HL-60/S4 treated with retinoic acid at 250 ng/mL for 4 days and 3 days (cell line): ENCODE data around the gene PHF12.

Experiments
- in situ Hi-C: fragments of 300-500 bp; cut with MboI; formaldehyde crosslinking; loops from 2 replicates; pipeline ENCODE4 v1.7.0; 2022; ENCODE audit warnings: low sequenced_read_pairs

Gene PHF12

DNA sequence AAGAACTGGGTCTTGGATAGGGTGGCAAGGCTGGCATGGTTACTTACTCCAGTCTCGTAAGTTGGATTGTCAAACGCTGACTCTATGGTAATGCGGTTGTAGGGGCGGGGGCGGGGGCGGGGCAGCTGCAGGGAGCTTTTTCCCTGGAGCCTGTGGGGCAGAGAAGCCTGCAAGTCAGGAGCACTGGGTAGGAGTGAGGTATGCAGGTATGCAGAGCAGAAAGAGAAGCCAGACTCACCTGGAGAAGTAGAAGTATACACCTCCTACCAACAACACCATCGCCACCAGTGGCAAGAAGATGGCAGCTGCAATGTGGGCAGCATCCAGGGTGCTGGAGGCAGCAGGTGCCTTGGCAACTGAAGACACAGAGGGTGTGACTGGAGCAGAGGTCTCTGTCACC lies 4.8 kb upstream of the PHF12 start:
- in situ Hi-C loops: loop anchor here (5.0 kb wide), 1 partner anchor 161 kb away; no protein-coding TSS in a partner anchor

- in situ Hi-C loops: loop anchor here (5.0 kb wide), 1 partner anchor 162 kb away; no protein-coding TSS in a partner anchor
These were observed 4.1 kb upstream of the PHF12 start for GRCh38 chr17:28955408-28955807.

GRCh38 chr17:28954886-28955285 lies 3.6 kb upstream of the PHF12 start:
- in situ Hi-C loops: loop anchor here (5.0 kb wide), 1 partner anchor 162 kb away; no protein-coding TSS in a partner anchor

DNA sequence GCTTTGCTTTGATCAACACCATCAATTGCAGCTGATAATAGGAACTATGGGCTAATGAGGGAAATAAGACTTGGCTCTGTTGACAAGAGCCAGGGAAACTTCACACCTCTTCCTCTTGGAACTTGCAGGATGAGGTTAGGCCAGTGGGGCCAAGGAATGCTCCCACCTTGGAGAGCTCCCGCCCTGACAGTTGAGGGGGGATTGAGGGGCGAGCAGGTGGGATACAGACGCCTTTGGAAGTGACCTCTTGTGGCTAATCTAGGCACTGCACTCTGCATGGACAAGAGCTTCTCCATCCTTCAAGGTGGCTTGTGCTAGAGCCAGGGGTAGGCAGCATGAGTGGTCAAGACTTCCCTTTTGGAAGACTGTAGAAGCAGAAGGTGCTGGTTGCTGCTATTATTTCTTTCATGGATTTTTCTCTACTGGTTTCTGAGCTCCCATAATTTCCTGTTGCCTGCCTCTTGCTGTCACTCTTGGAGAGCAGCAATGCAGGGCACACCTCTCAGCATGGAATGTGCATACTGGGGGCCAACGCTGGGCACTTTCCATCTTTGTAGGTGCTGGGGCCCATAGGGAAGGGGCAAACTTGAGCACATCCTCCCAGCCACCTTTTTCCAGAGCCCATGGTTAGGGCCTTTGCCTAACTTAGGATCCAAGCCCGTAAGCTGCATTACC lies 2.3 kb upstream of the PHF12 start:
- in situ Hi-C loops: no loop called here

- in situ Hi-C loops: no loop called here
These were observed 965 bp upstream of the PHF12 start for GRCh38 chr17:28951991-28952975.

DNA sequence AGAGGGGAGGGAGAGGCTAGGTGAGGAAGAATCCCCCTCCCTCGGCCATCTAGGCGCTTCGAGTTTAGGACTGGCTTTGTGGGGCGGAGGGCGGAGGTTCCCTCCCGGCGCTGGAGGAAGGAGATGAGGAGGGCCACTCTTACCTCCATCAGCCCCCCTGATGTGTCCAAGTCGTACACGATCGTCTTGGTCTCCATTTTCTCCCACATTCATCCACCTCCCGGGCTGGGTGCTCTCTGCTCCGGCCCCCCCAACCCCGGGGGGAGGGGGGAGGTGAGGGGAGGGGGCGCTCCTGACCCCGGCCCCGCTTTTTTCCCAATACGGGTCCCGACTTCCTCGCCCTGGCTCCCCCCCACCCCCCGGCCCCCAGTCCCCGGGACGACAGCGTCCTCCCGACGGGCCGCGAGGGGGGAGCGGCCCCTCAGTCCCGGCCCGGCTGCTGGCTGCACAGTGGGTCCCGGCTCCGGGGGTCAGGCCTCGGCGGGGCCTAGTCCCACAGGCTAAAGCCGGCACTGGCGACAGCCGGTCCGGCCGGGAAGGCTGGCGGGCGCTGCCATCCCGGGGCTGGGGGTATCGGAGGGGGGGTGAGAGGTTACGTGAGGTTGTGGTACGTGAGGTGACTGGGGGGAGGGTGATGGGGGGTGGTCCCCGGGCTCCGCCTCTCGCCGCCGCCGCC lies 428 bp downstream of the PHF12 start:
- in situ Hi-C loops: no loop called here

- in situ Hi-C loops: no loop called here
These were observed 1.1 kb downstream of the PHF12 start for GRCh38 chr17:28950017-28950751.

DNA sequence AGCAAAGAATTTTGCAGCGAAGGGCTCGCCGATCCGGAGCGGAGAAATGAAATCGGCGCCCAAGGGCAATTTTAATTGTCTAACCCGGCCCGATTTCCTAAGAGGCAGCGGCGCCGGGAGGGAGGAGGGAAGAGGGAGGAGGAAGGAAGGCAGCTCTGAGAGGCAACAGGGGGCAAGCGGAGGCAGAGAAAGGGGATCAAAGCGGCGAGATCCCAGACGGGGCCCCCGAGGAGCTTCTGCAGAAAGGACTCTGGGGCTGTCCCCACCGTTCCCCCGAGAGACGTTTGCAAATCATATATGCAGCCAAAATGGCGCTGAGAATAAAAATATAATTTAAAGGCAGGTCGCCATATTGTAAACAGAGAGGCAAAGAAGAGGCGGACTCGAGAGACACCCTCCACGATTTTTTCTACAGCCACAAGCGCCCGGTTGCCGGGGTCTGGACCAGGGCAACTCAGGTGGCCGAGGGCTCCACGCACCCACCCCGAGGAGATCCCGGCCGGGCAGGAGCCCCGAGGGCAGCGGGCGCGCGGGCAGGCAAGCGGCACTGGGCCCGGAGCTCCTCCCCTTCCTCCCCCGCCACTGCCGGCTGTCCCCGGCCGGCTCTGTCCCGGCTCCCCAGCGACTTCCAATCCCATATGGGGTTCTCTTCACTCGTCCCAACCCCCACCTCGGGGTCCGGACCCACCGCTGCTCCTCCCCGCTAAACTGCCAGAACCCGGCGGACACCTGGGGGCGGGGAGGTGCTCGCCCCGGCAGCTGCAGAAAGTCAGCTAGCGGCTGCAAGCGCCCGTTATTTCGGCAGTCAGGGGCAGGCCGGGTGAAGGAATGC lies 1.9 kb downstream of the PHF12 start:
- in situ Hi-C loops: no loop called here

- in situ Hi-C loops: no loop called here
These were observed 2.5 kb downstream of the PHF12 start for GRCh38 chr17:28948873-28949184.

DNA sequence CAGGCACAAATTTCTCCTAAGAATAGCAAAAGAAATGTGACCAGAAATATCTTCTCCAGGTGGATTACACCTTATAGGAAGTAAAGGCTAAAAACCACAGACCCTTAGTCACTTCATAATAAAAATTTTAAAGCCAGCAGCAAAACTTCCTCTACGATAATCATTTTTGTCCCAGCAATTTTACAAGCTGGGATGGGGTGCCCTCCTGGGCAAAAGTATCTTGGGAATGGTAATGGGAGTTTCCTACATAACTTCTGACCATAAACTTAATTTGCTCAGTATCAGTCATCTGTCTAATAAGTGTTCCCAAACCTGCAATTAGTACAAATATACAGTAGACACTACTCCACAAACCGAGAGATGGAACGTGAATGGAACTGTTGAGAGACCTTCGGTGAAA lies 3.0 kb downstream of the PHF12 start:
- in situ Hi-C loops: no loop called here

- in situ Hi-C loops: no loop called here
These were observed 3.7 kb downstream of the PHF12 start for GRCh38 chr17:28947639-28948038.

DNA sequence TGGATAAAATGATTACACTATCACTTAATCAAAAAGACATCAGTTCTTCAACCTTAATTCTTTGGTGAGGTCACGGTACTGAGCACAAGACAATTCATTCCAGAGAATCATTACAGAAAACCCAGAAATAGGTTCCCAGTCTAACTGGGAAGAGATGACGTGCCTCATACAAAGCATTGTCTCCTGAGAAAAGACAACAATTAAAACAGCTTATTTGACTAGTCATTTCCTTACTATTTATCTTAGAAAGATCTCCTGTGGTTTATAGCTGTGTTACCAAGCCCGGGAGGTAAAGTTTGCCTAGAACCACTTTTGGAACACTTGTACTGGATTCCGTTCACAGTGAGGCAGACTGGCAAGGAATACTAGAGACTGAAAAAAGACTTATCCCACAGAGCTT lies 5.1 kb downstream of the PHF12 start:
- in situ Hi-C loops: no loop called here

DNA sequence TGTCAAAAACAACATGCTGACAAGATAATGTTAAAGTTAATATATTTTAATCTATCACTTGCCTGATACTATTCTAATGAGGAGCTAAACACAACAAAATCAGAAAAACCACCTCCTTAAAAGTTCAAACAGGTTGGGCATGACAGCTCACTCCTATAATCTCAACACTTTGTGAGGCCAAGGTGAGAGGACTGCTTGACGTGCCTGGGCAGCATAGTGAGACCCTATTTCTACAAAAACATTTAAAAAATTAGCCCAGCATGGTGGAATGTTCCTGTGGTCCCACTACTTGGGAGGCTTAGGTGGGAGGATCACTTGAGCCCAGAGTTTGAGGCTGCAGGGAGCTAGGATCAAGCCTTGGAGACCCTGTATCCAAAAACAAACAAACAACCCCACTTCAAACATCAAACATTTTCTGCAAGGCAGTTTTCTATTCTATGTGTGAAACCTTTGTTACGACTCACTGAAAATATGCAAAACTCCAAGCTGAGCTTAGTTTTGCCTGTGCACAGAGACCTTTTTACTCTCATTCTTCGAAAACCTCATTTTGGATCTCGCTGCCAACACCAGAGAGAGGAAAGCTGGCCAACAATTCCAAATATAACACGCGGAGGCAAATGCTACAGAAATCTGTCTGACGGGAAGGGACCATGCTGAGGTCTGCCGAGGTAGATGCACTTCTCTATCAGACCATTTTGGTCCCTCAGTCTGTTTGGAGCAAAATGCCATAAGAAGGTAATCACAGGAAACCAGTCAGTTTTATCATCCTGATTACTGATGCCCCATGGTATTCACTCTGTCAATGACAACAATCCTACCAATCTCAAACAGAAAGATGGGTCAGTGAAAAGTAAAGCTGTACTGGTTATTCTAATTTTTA lies 6.2 kb downstream of the PHF12 start:
- in situ Hi-C loops: no loop called here

DNA sequence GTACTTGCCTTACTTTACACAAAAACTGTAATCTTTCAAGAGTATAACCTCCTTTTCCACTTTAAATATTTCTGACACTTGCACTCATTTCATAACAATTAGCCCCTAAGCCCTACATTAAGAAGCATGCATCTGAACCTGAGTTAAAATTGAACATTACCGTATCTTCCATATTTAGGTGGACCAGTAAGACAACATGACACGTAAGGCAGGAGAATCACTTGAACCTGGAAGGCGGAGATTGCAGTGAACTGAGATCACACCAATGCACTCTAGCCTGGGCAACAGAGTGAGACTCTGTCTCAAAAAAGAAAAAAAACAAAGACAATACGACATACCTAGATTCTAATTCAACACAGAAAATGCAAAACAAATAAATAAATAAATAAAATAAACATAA lies 7.0 kb downstream of the PHF12 start:
- in situ Hi-C loops: no loop called here

GRCh38 chr17:28942925-28943324 lies 8.4 kb downstream of the PHF12 start:
- in situ Hi-C loops: no loop called here

DNA sequence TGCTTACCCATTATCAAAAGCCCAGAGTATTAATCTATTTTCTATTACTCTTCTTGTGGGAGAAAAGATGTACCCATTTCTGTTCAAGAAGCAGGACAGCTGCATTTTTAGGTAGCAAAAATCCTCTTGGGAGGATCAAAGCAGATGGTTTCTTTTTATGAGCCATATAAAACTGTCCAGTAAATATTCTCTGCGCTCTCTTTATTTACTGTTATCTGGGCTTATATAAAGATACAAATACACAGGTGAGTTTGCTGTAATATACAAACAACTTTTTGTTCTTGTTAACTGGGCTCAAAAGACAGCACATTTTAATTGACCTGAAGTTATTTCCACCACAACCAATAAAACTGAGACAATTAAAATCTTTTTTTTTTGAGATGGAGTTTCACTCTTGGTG lies 10.1 kb downstream of the PHF12 start:
- in situ Hi-C loops: no loop called here

- in situ Hi-C loops: no loop called here
These were observed 10.6 kb downstream of the PHF12 start for GRCh38 chr17:28940675-28941074.

DNA sequence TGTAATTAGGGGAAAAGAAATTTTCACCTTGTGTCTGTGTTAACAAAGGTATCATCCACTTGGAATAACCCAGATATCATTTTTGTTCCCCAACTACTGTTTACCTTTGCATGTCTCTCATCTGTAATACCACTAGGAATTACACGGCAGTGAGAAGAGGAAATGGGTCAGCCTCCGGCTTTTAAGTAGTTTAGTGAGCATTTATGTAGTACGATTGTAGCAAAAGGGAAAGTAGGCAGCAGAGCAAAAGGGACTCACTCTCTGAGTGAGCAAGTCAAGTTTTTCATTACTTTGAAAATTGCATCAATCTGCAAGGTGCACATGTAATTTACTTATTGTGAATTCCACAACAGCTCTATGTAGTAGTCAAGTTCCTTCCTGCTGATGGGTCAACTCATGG lies 11.2 kb downstream of the PHF12 start:
- in situ Hi-C loops: no loop called here

DNA sequence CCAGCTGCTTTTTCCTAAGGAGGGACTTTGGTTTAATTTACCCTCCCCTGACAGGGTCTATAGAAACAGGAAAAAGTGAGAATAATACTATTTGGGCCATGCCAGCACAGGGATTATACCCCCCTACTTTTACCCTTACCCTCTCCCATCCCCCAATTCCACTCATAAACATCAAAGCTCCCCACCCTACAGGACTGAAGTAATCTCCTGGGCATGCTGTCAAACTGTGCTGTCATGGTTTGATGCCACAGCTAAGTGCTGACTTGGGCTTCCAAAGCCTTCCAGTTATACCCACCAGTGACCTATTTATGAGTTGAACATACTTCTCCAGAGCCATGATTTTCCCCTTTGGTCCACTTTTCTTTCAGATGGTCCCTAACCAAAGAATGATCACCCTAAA lies 12.8 kb downstream of the PHF12 start:
- in situ Hi-C loops: no loop called here
